ENCODE data around the gene CCNH. TPM values are rescaled to one million over a fixed set of nuclear protein-coding genes. Genes with fewer than 3 reads are reported as not detected.

The CCNH gene
- 54.7 and 66.1 TPM in 2 replicates for total RNA-seq

DNA sequence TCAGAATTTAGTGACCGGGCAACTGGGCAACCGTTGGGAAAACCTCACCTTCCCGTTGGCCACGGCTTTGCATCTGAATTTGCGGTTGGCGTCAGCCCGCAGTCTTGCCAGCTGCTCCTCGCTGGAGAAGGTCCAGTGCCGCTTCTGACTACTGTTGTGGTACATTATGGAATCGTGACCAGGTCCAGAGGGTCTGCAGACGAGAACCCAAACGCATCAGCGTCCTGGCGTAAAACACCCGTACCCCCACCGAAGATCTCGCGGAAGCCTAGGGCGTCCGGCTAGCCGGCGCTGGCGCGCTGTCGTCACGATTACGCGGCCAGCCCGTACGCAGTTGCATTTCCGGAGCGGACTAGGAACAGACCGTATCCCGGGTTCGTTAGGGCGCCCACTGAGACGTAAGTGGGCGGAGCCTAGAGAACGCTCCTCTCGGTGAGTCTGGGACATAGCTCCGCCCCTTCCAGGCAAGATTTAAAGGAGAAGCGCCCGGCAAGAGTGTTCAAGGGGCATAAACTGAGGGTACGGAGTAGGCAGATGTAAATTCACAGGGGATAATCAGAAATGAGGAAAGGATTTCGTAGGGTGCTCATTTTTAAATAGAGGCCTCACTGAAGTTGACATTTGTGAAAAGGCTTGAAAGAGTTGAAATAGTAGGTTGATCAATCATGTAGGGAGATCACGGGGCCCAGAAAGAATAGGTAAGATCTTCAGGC, at the start of gene CCNH:
Gene CCNH (minus strand): TSS at position 301 of the 713 bp plus-strand sequence. CDS start 136 bp downstream, at position 165.

Other genes starting within 250 kb of the CCNH start
- gene RASA1, start 145.0 kb downstream of the CCNH start, total RNA-seq: 28.9 and 29.4 TPM in 2 replicates